WERI-Rb-1 (cell line): ENCODE measurements around the gene GGT5.
A peak's percentile ranks its signal among the peaks of the same experiment; 100 is the strongest.

Experiments used
- DNase-seq: peaks from one replicate; pipeline ENCODE4 v3.0.0-alpha.2; 2020
- H3K27ac ChIP-seq: fragments of 250-450 bp; sonication (Bioruptor Pico); 2 replicates; pipeline ENCODE4 v1.5.1; 2020; ENCODE audit warnings: mild to moderate bottlenecking, moderate library complexity
- H3K27me3 ChIP-seq: fragments of 250-450 bp; sonication (Bioruptor Pico); 2 replicates; pipeline ENCODE4 v1.5.1; 2021; ENCODE audit warnings: mild to moderate bottlenecking, low read depth, moderate library complexity; ENCODE audit not compliant: insufficient read depth, severe bottlenecking
- H3K36me3 ChIP-seq: fragments of 250-450 bp; sonication (Bioruptor Pico); 2 replicates; pipeline ENCODE4 v1.5.1; 2020; ENCODE audit warnings: mild to moderate bottlenecking, moderate library complexity
- H3K4me3 ChIP-seq: 2 replicates; pipeline ENCODE4 v1.5.1; 2011; ENCODE audit warnings: low read depth, mild to moderate bottlenecking, control low read depth, low read length
- H3K9me3 ChIP-seq: fragments of 250-450 bp; sonication (Bioruptor Pico); 2 replicates; pipeline ENCODE4 v1.5.1; 2021; ENCODE audit warnings: mild to moderate bottlenecking, moderate library complexity; ENCODE audit not compliant: severe bottlenecking
- TF ChIP-seq, protein P1 (sequence below): IDR thresholded peaks from 2 replicates; pipeline ENCODE4 v1.5.1; 2011; ENCODE audit warnings: low read depth, mild to moderate bottlenecking, control low read depth, inconsistent platforms, low read length

GGT5 gene

DNA sequence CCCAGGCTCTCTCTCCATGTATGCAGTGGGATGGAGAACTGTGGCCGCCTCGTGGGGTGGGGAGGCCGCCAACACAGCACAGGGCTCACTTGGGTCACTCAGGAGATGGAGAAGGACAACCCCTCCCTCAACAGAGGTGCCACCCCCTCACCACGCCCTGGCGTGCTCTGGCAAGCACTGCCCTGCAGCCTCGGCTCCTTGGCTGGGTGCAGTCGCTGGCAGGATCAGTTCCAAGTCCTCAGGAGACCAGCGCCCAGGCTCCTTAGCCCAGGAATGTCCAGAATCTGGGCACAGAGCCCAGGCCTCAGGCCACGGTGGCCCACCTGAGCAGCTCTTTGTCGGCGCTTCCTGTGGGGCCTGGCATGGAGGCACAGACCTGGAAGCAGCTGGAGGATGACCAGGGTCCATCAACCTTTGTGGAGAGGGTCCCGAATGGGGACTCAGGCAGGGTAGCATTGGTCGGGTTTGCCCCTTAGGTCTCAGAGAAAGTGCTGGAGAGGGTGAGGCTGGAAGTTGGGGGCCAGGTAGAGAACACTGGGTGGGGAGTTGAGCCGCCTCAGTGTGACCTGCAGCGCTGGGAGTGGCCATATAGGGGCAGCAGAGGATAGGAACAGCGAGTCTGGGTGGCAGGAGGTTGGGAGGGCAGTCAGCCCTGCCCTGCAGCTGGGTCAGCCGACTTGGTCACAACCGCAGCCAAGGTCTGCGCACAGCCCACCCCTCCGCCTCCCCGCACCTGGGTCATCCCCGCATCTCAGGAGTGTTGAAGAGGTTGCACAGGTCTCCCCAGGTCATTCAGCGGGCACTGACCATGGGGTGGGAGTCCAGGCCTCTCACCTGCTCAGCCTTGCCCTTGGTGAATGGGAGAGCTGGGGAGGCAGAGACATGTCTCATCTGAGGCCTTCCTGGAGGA is 55.4 kb downstream of the GGT5 start:
- H3K27ac ChIP-seq = peak overlapping the region; percentile 57
- no peaks in the 10 kb centered on the region for H3K27me3 ChIP-seq
- TF ChIP-seq, protein P1, sequence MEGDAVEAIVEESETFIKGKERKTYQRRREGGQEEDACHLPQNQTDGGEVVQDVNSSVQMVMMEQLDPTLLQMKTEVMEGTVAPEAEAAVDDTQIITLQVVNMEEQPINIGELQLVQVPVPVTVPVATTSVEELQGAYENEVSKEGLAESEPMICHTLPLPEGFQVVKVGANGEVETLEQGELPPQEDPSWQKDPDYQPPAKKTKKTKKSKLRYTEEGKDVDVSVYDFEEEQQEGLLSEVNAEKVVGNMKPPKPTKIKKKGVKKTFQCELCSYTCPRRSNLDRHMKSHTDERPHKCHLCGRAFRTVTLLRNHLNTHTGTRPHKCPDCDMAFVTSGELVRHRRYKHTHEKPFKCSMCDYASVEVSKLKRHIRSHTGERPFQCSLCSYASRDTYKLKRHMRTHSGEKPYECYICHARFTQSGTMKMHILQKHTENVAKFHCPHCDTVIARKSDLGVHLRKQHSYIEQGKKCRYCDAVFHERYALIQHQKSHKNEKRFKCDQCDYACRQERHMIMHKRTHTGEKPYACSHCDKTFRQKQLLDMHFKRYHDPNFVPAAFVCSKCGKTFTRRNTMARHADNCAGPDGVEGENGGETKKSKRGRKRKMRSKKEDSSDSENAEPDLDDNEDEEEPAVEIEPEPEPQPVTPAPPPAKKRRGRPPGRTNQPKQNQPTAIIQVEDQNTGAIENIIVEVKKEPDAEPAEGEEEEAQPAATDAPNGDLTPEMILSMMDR = peak; percentile 95
- no peak overlapping the region for H3K4me3 ChIP-seq
- DNase-seq = peak; percentile 79
- no peaks in the 10 kb centered on the region for H3K9me3 ChIP-seq
- peaks cover 39% of the 10 kb centered on the region for H3K36me3 ChIP-seq

DNA sequence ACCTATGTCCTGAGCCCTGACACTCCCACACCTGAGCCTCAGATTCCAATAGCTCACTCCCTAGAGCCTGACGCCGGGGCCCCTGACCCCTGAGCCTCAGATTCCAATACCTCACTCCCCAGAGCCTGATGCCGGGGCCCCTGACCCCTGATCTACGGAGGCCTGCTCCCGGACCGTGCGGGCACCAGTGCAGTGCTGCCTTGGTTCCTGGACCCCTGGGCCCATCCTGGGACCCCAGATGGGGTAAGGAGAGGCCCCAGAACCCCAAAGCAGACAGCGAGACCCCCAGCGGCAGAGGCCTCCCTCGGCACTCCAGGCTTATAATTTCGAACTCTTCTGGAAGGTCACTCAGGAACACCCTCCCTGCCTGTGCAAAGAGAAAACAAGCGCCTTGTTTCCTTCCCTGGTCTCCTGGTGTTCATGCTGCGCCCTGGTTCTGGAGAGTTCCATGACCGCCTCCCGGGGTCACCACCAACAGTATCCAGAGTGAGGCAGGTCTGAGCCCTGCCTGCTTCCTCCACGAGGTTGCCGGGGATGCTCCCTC is 56.1 kb downstream of the GGT5 start:
- Histone ChIP-seq H3K9me3 (no peaks in the 10 kb centered on the region), H3K27me3 (no peaks in the 10 kb centered on the region), H3K4me3 (no peak overlapping the region), H3K36me3 (peaks cover 39% of the 10 kb centered on the region), H3K27ac (no peak overlapping the region; the same call in 1 of the 2 replicates)
- no peak for DNase-seq
- TF ChIP-seq, protein P1 = no peak

DNA sequence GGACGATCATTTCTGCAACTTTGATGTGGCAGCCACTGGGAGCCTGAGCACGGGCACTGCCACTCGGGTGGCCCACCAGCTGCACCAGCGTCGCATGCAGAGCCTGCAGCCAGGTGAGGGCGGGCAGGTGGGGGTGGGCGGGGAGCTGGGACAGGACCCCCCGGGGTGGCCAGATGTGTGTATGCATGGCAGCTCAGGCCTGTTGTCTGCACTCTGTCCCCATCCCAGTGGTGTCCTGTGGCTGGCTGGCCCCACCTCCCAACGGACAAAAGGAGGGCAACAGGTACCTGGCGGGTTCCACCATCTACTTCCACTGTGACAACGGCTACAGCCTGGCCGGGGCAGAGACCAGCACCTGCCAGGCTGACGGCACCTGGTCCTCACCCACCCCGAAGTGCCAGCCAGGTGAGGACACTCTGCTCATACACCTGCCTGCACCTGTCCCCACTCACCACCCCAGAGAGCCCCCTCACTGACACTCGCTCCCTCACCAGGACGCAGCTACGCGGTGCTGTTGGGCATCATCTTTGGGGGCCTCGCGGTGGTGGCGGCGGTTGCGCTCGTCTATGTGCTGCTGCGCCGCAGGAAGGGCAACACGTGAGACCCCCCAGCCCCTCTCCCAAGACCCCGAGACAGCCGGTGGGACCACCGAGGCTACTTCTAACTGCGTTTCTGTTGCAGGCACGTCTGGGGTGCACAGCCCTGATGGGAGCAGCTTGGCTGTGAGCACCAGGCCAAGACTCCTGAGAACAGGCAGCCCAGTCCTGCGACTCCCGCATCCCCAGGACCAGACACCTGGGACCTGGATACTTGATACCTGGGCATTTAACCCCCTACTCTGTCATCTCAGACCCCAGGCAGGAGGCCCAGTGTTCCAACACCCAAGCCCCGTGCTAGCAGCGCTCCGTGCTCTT is 56.9 kb downstream of the GGT5 start:
- H3K27me3 ChIP-seq = no peaks in the 10 kb centered on the region
- TF ChIP-seq, protein P1 = no peak
- DNase-seq = no peak
- no peaks in the 10 kb centered on the region for H3K9me3 ChIP-seq
- H3K27ac ChIP-seq = no peak overlapping the region
- peaks cover 43% of the 10 kb centered on the region for H3K36me3 ChIP-seq
- H3K4me3 ChIP-seq = no peak overlapping the region

DNA sequence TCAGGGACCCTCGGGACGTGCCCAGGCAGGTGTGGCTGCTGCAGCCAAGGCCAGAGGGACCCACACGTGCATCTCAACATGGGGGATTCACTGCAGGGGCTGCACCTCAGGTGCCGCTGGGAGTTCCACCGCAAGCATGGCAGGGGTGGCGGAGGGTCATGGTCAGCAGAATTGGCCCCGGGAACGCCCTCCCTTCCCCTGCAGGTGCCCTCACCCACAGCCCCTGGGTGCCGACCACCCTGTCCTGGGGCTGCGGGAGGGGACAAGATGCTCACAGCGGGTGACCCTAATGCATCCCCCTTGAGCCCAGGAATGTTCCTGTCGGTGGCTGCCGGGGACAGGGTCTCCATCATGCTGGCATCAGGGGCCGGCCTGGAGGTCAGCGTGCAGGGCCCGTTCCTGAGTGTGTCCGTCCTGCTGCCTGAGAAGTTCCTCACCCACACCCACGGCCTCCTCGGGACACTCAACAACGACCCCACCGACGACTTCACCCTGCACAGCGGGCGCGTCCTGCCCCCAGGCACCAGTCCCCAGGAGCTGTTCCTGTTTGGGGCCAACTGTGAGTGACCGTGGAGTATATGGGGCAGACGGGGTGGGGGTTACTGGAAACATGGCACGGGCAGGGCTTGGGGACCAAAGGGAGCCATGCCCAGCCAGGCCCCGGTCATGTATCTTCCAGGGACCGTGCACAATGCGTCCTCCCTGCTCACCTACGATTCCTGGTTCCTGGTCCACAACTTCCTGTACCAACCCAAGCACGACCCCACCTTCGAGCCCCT is 57.8 kb downstream of the GGT5 start:
- Histone ChIP-seq H3K36me3 (peaks cover 43% of the 10 kb centered on the region), H3K27ac (no peak overlapping the region), H3K4me3 (no peak overlapping the region), H3K9me3 (no peaks in the 10 kb centered on the region), H3K27me3 (no peaks in the 10 kb centered on the region)
- TF ChIP-seq, protein P1 = no peak
- no peak for DNase-seq

DNA sequence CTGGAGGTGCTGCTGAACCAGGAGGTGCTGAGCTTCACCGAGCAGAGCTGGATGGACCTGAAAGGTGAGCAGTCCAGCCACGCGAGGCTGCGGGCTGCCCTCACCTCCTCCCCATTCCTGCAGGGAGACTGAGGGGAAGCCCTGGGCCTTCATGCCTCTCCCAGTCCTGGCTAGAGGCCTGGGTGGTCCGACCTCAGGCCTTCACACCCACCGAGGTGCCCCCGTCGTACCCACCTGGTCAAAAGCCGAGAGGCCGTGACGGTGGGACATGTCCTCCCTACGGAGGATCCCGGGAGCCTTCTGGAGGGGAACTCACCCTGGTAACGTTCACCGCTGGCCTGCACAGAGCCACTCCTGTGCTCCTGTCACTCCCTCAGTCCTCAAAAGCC is 58.5 kb downstream of the GGT5 start:
- H3K9me3 ChIP-seq = no peaks in the 10 kb centered on the region
- peaks cover 43% of the 10 kb centered on the region for H3K36me3 ChIP-seq
- H3K27me3 ChIP-seq = no peaks in the 10 kb centered on the region
- no peak overlapping the region for H3K4me3 ChIP-seq
- H3K27ac ChIP-seq = no peak overlapping the region
- TF ChIP-seq, protein P1 = no peak
- DNase-seq = no peak
